DND-41 (cell line): ENCODE measurements around the gene LRFN2.

Source experiments
- ATAC-seq: fragments of 200-7000 bp; cut with Tn5 transposase; 3 replicates; pipeline ENCODE4 v1.9.1; 2021; ENCODE audit warnings: low read depth; ENCODE audit not compliant: insufficient read depth
- DNase-seq: peaks from one replicate; pipeline ENCODE4 v3.0.0-alpha.2; 2020
- H2AFZ ChIP-seq: 2 replicates; pipeline ENCODE4 v1.6.0; 2012; ENCODE audit warnings: low read depth, low read length
- H3K27ac ChIP-seq: 2 replicates; pipeline ENCODE4 v1.5.1; 2012; ENCODE audit warnings: low read length, inconsistent platforms
- H3K27me3 ChIP-seq: fragments of 200-600 bp; sonication (generic); 2 replicates; pipeline ENCODE4 v1.6.0; 2012; ENCODE audit warnings: low read length, mild to moderate bottlenecking, inconsistent platforms; ENCODE audit not compliant: insufficient read depth, poor library complexity
- H3K36me3 ChIP-seq: 2 replicates; pipeline ENCODE4 v1.5.1; 2012; ENCODE audit warnings: low read length, inconsistent platforms; ENCODE audit not compliant: insufficient read depth
- H3K4me1 ChIP-seq: 2 replicates; pipeline ENCODE4 v1.5.1; 2012; ENCODE audit warnings: mild to moderate bottlenecking, low read length; ENCODE audit not compliant: insufficient read depth
- H3K4me2 ChIP-seq: 2 replicates; pipeline ENCODE4 v1.6.0; 2012; ENCODE audit warnings: mild to moderate bottlenecking, moderate library complexity, low read length, inconsistent platforms; ENCODE audit not compliant: insufficient read depth
- H3K4me3 ChIP-seq, 2 experiments: fragments of 200-600 bp in 1 of 2; shearing (Covaris generic) in 1 of 2; 2 replicates each; pipeline ENCODE4 v1.5.1; 2012 to 2016; ENCODE audit warnings: inconsistent platforms in 2 of 2, low read length in 2 of 2, mild to moderate bottlenecking in 2 of 2, low read depth in 1 of 2, moderate library complexity in 1 of 2
- H3K79me2 ChIP-seq: 2 replicates; pipeline ENCODE4 v1.6.0; 2012; ENCODE audit warnings: low read length, inconsistent platforms; ENCODE audit not compliant: insufficient read depth
- H3K9ac ChIP-seq: 2 replicates; pipeline ENCODE4 v1.6.0; 2012; ENCODE audit warnings: low read depth, mild to moderate bottlenecking, inconsistent platforms, low read length, moderate library complexity
- H3K9me3 ChIP-seq: 2 replicates; pipeline ENCODE4 v1.5.1; 2012; ENCODE audit warnings: low read length, moderate library complexity, mild to moderate bottlenecking, inconsistent platforms; ENCODE audit not compliant: insufficient read depth, severe bottlenecking
- H4K20me1 ChIP-seq: 2 replicates; pipeline ENCODE4 v1.6.0; 2012; ENCODE audit warnings: low read length; ENCODE audit not compliant: insufficient read depth
- CTCF ChIP-seq: IDR thresholded peaks from 2 replicates; pipeline ENCODE4 v1.5.1; 2012; ENCODE audit warnings: borderline replicate concordance, low read length, moderate library complexity, mild to moderate bottlenecking; ENCODE audit not compliant: poor library complexity, severe bottlenecking; ENCODE audit errors: extremely low read depth
- EZH2 ChIP-seq: IDR thresholded peaks from 3 replicates; pipeline ENCODE4 v1.6.1; 2012; ENCODE audit warnings: borderline replicate concordance, low read depth, mild to moderate bottlenecking, moderate library complexity, low read length, inconsistent platforms; ENCODE audit not compliant: severe bottlenecking

The LRFN2 gene

GRCh38 chr6:40343318-40343876, 243.8 kb downstream of the LRFN2 start:
- no peak overlapping the region for H3K4me3 ChIP-seq
- H4K20me1 ChIP-seq: no peaks in the 10 kb centered on the region
- no peaks in the 10 kb centered on the region for H3K36me3 ChIP-seq
- H2AFZ ChIP-seq: no peak overlapping the region
- no peak overlapping the region for H3K4me2 ChIP-seq
- ATAC-seq (no peak), DNase-seq (peak; percentile 3)
- H3K79me2 ChIP-seq: no peaks in the 10 kb centered on the region
- H3K9me3 ChIP-seq: no peaks in the 10 kb centered on the region
- H3K27ac ChIP-seq: no peak overlapping the region
- H3K27me3 ChIP-seq: no peaks in the 10 kb centered on the region
- TF ChIP-seq CTCF: no peak
- no peak for TF ChIP-seq EZH2
- no peak overlapping the region for H3K9ac ChIP-seq
- peaks cover 15% of the 10 kb centered on the region for H3K4me1 ChIP-seq

GRCh38 chr6:40342723-40343122, 244.4 kb downstream of the LRFN2 start:
- H3K9me3 ChIP-seq: no peaks in the 10 kb centered on the region
- no peak overlapping the region for H2AFZ ChIP-seq
- H3K4me1 ChIP-seq: peaks cover 15% of the 10 kb centered on the region
- H3K4me2 ChIP-seq: no peak overlapping the region
- H3K79me2 ChIP-seq: no peaks in the 10 kb centered on the region
- H3K4me3 ChIP-seq: no peak overlapping the region
- TF ChIP-seq CTCF (no peak), EZH2 (no peak)
- H3K27ac ChIP-seq: no peak overlapping the region
- ATAC-seq (no peak), DNase-seq (peak; percentile 1)
- H3K9ac ChIP-seq: no peak overlapping the region
- no peaks in the 10 kb centered on the region for H3K27me3 ChIP-seq
- no peaks in the 10 kb centered on the region for H3K36me3 ChIP-seq
- no peaks in the 10 kb centered on the region for H4K20me1 ChIP-seq

GRCh38 chr6:40341726-40342125, 245.4 kb downstream of the LRFN2 start:
- Histone ChIP-seq H3K9me3 (no peaks in the 10 kb centered on the region), H3K79me2 (no peaks in the 10 kb centered on the region), H2AFZ (no peak overlapping the region), H3K27me3 (no peaks in the 10 kb centered on the region), H3K4me1 (peaks cover 15% of the 10 kb centered on the region), H3K4me2 (no peak overlapping the region), H4K20me1 (no peaks in the 10 kb centered on the region), H3K9ac (no peak overlapping the region), H3K36me3 (no peaks in the 10 kb centered on the region), H3K4me3 (no peak overlapping the region), H3K27ac (no peak overlapping the region)
- DNase-seq: no peak
- TF ChIP-seq CTCF (no peak), EZH2 (no peak)
- no peak for ATAC-seq
